Upper lobe of left lung (tissue), 6 donors: ENCODE data around the gene ZFR. TPM values are rescaled to one million over a fixed set of nuclear protein-coding genes. Genes with fewer than 3 reads are reported as not detected.

ENCODE experiments used
- ATAC-seq, 2 donors: fragments of 200-7000 bp; cut with Tn5 transposase; one replicate each; pipeline ENCODE4 v1.9.1; 2022; ENCODE audit warnings: mild to moderate bottlenecking in 2 of 2, moderate library complexity in 2 of 2; ENCODE audit not compliant: low FRiP score in 2 of 2
- DNase-seq, 2 donors: peaks; one replicate each; pipeline ENCODE4 v3.0.0-alpha.2; 2019 to 2020
- H3K27ac ChIP-seq, 4 donors: fragments of 200-600 bp; sonication (generic); one replicate each; pipeline ENCODE4 v1.5.1; 2016 to 2019
- H3K27me3 ChIP-seq, 4 donors: fragments of 200-600 bp; sonication (generic); one replicate each; pipeline ENCODE4 v1.5.1; 2017 to 2019
- H3K36me3 ChIP-seq, 4 donors: fragments of 200-600 bp; sonication (generic); one replicate each; pipeline ENCODE4 v1.5.1; 2016 to 2019
- H3K4me1 ChIP-seq, 4 donors: fragments of 200-600 bp; sonication (generic); one replicate each; pipeline ENCODE4 v1.5.1; 2018 to 2019
- H3K4me3 ChIP-seq, 4 donors: fragments of 200-600 bp; sonication (generic); one replicate each; pipeline ENCODE4 v1.5.1; 2017 to 2019; ENCODE audit warnings: mild to moderate bottlenecking in 2 of 4, moderate library complexity in 1 of 4
- H3K9me3 ChIP-seq, 4 donors: fragments of 200-600 bp; sonication (generic); one replicate each; pipeline ENCODE4 v1.5.1; 2018 to 2019
- CTCF ChIP-seq, 6 experiments: fragments of 450-650 bp in 4 of 6; fragments of 200-600 bp in 2 of 6; sonication (generic) in 2 of 6; IDR thresholded peaks; one replicate each; pipeline ENCODE4 v1.5.1; 2016 to 2019; ENCODE audit warnings: antibody characterized with exemption in 6 of 6
- EP300 ChIP-seq, 4 donors: sonication (generic); formaldehyde crosslinking; IDR thresholded peaks; one replicate each; pipeline ENCODE4 v1.5.1; 2017; ENCODE audit warnings: antibody characterized with exemption in 4 of 4, control low read depth in 2 of 4
- POLR2A ChIP-seq, 4 donors: fragments of 450-650 bp; IDR thresholded peaks; one replicate each; pipeline ENCODE4 v1.5.1; 2016 to 2017; ENCODE audit warnings: antibody characterized with exemption in 4 of 4, mild to moderate bottlenecking in 2 of 4
- POLR2AphosphoS5 ChIP-seq, 2 donors: sonication (generic); formaldehyde crosslinking; IDR thresholded peaks; one replicate each; pipeline ENCODE4 v1.5.1; 2017; ENCODE audit warnings: antibody characterized with exemption in 2 of 2
- WGBS, 2 donors: methylation state at CpG; one replicate each; pipeline ENCODE4 v1.1.5; 2017 to 2018; 5-methylcytosine and 5-hydroxymethylcytosine counted together
- total RNA-seq, 6 donors: library from RNA; depleted of rRNA in 4 of 6; stranded (reverse); fragments of >200 nt in 4 of 6; gene quantifications; one replicate each; pipeline versions ENCODE4 v1.1.0 to v1.2.1, GENCODE V29; 2016 to 2021
- donor health status: DM: no; HTN: no; CAD: no; lungs with moderate emphysema.
- donor health status: DM: no; HTN: yes; CAD: no; lungs with severe emphysema.

ZFR gene
- total RNA-seq, 6 donors from 2014 or later: 33.8 to 85.1 (median 50.2) TPM

- H3K4me3 ChIP-seq: no peak overlapping the region
- WGBS, 2 donors: 74 to 76% methylated on average over 7 of the region's 7 CpGs
- ATAC-seq (no peak), DNase-seq (no peak)
- peaks cover 0 to 7% (median 4%) of the 10 kb centered on the region in 4 donors for H3K9me3 ChIP-seq
- no peaks in the 10 kb centered on the region for H3K36me3 ChIP-seq
- H3K4me1 ChIP-seq: no peaks in the 10 kb centered on the region
- TF ChIP-seq POLR2AphosphoS5 (IDR thresholded peaks at IDR 0.05) (no peak), CTCF (IDR thresholded peaks at IDR 0.05) (no peak), POLR2A (IDR thresholded peaks at IDR 0.05) (no peak), EP300 (IDR thresholded peaks at IDR 0.05) (no peak)
- H3K27ac ChIP-seq: no peak overlapping the region
- H3K27me3 ChIP-seq: no peaks in the 10 kb centered on the region
Observed at GRCh38 chr5:32319926-32320543, 124.5 kb downstream of the ZFR start.

- Histone ChIP-seq H3K27me3 (no peaks in the 10 kb centered on the region), H3K36me3 (no peaks in the 10 kb centered on the region), H3K4me1 (peaks cover 0 to 1% (median 0%) of the 10 kb centered on the region in 4 donors), H3K4me3 (no peak overlapping the region), H3K27ac (no peak overlapping the region), H3K9me3 (peaks cover 0 to 7% (median 4%) of the 10 kb centered on the region in 4 donors)
- WGBS, 2 donors: 75% methylated on average over 5 to 7 of the region's 7 CpGs
- TF ChIP-seq EP300 (IDR thresholded peaks at IDR 0.05): no peak
- TF ChIP-seq POLR2AphosphoS5 (IDR thresholded peaks at IDR 0.05): no peak
- TF ChIP-seq CTCF (IDR thresholded peaks at IDR 0.05): no peak
- no peak for TF ChIP-seq POLR2A (IDR thresholded peaks at IDR 0.05)
- ATAC-seq (no peak), DNase-seq (no peak)
Observed at GRCh38 chr5:32319392-32319791, 125.1 kb downstream of the ZFR start.

- DNase-seq: no peak
- Histone ChIP-seq H3K4me1 (peaks cover 0 to 12% (median 2%) of the 10 kb centered on the region in 4 donors), H3K27me3 (no peaks in the 10 kb centered on the region), H3K36me3 (no peaks in the 10 kb centered on the region), H3K27ac (no peak overlapping the region), H3K9me3 (peaks cover 0 to 7% (median 4%) of the 10 kb centered on the region in 4 donors), H3K4me3 (no peak overlapping the region)
- 87 to 88% methylated on average over 7 of the region's 7 CpGs for WGBS, 2 donors
- no peak for ATAC-seq
- no peak for TF ChIP-seq POLR2AphosphoS5 (IDR thresholded peaks at IDR 0.05)
- no peak for TF ChIP-seq POLR2A (IDR thresholded peaks at IDR 0.05)
- no peak for TF ChIP-seq EP300 (IDR thresholded peaks at IDR 0.05)
- TF ChIP-seq CTCF (IDR thresholded peaks at IDR 0.05): no peak
Observed at GRCh38 chr5:32317041-32317440, 127.5 kb downstream of the ZFR start.

GRCh38 chr5:32315221-32316014 is 129.1 kb downstream of the ZFR start:
- TF ChIP-seq EP300 (IDR thresholded peaks at IDR 0.05) (no peak), POLR2A (IDR thresholded peaks at IDR 0.05) (no peak), CTCF (IDR thresholded peaks at IDR 0.05) (no peak), POLR2AphosphoS5 (IDR thresholded peaks at IDR 0.05) (no peak)
- Histone ChIP-seq H3K4me1 (peaks cover 14 to 28% (median 16%) of the 10 kb centered on the region in 4 donors), H3K9me3 (no peaks in the 10 kb centered on the region), H3K27ac (no peak overlapping the region), H3K27me3 (no peaks in the 10 kb centered on the region), H3K4me3 (no peak overlapping the region), H3K36me3 (no peaks in the 10 kb centered on the region)
- WGBS, 2 donors: 67 to 76% methylated on average over 8 of the region's 8 CpGs
- no peak for ATAC-seq
- DNase-seq: no peak
